ENCODE results near the gene DRC1. TPM values are rescaled to one million over a fixed set of nuclear protein-coding genes. Genes with fewer than 3 reads are reported as not detected.

DRC1 gene
- total RNA-seq, 3 donors from 2014 or later (not counting 1 experiment from before 2014, with no cell fraction given) = not detected

GRCh38 chr2:26458365-26459042, 56.8 kb downstream of the DRC1 start:
- no peak for DNase-seq
- peaks cover 11% of the 10 kb centered on the region for H3K4me1 ChIP-seq (ENCODE audit: control insufficient read depth, insufficient read depth, low read length)
- H3K4me1 Mint-ChIP-seq = no peaks in the 10 kb centered on the region
- no peak overlapping the region for H3K4me3 ChIP-seq (ENCODE audit: low read length)
- H3K27ac Mint-ChIP-seq = no peak overlapping the region
- no peaks in the 10 kb centered on the region for H3K36me3 ChIP-seq (ENCODE audit: control insufficient read depth, insufficient read depth, low read length)
- no peak for TF ChIP-seq CTCF (IDR thresholded peaks at IDR 0.05)
- ATAC-seq = no peak
- peaks cover under 1 to 4% of the 10 kb centered on the region in 2 donors for H3K27me3 Mint-ChIP-seq (ENCODE audit: low read depth in 2 of 2)
- H3K27me3 ChIP-seq (ENCODE audit: control insufficient read depth, insufficient read depth, low read length) = no peaks in the 10 kb centered on the region
- no peaks in the 10 kb centered on the region for H3K9me3 ChIP-seq (ENCODE audit: control insufficient read depth, insufficient read depth, low read length)
- H3K4me3 Mint-ChIP-seq = no peak overlapping the region
- H3K27ac ChIP-seq (ENCODE audit: low read length) = no peak overlapping the region
- intact Hi-C loops (cut with micrococcal nuclease) = no loop called here
- no peaks in the 10 kb centered on the region for H3K9me3 Mint-ChIP-seq
- 88% methylated on average over 14 of the region's 14 CpGs for WGBS (ENCODE audit: insufficient coverage)
- no peaks in the 10 kb centered on the region for H3K36me3 Mint-ChIP-seq

- H3K27me3 ChIP-seq (ENCODE audit: control insufficient read depth, insufficient read depth, low read length) = no peaks in the 10 kb centered on the region
- H3K9me3 ChIP-seq (ENCODE audit: control insufficient read depth, insufficient read depth, low read length) = no peaks in the 10 kb centered on the region
- no peak for TF ChIP-seq CTCF (IDR thresholded peaks at IDR 0.05)
- Mint-ChIP-seq H3K36me3 (no peaks in the 10 kb centered on the region), H3K27ac (no peak overlapping the region), H3K4me3 (no peak overlapping the region), H3K9me3 (no peaks in the 10 kb centered on the region), H3K4me1 (no peaks in the 10 kb centered on the region), H3K27me3 (ENCODE audit: low read depth in 2 of 2) (no peaks in the 10 kb centered on the region)
- H3K36me3 ChIP-seq (ENCODE audit: control insufficient read depth, insufficient read depth, low read length) = no peaks in the 10 kb centered on the region
- DNase-seq (no peak), ATAC-seq (no peak)
- no peak overlapping the region for H3K4me3 ChIP-seq (ENCODE audit: low read length)
- intact Hi-C loops (cut with micrococcal nuclease) = no loop called here
- 87% methylated on average over 15 of the region's 15 CpGs for WGBS (ENCODE audit: insufficient coverage)
- H3K4me1 ChIP-seq (ENCODE audit: control insufficient read depth, insufficient read depth, low read length) = peaks cover 11% of the 10 kb centered on the region
- no peak overlapping the region for H3K27ac ChIP-seq (ENCODE audit: low read length)
Measured at GRCh38 chr2:26459991-26460612, 58.4 kb downstream of the DRC1 start.

GRCh38 chr2:26460613-26461031, 58.9 kb downstream of the DRC1 start:
- Mint-ChIP-seq H3K4me1 (no peaks in the 10 kb centered on the region), H3K27ac (no peak overlapping the region), H3K4me3 (no peak overlapping the region), H3K27me3 (ENCODE audit: low read depth in 2 of 2) (no peaks in the 10 kb centered on the region), H3K9me3 (no peaks in the 10 kb centered on the region), H3K36me3 (no peaks in the 10 kb centered on the region)
- intact Hi-C loops (cut with micrococcal nuclease) = no loop called here
- DNase-seq = no peak
- no peak overlapping the region for H3K27ac ChIP-seq (ENCODE audit: low read length)
- WGBS (ENCODE audit: insufficient coverage) = 93% methylated on average over 19 of the region's 19 CpGs
- ATAC-seq = no peak
- H3K9me3 ChIP-seq (ENCODE audit: control insufficient read depth, insufficient read depth, low read length) = no peaks in the 10 kb centered on the region
- TF ChIP-seq CTCF (IDR thresholded peaks at IDR 0.05) = no peak
- no peaks in the 10 kb centered on the region for H3K27me3 ChIP-seq (ENCODE audit: control insufficient read depth, insufficient read depth, low read length)
- peaks cover 9% of the 10 kb centered on the region for H3K4me1 ChIP-seq (ENCODE audit: control insufficient read depth, insufficient read depth, low read length)
- H3K36me3 ChIP-seq (ENCODE audit: control insufficient read depth, insufficient read depth, low read length) = no peaks in the 10 kb centered on the region
- H3K4me3 ChIP-seq (ENCODE audit: low read length) = no peak overlapping the region
